H1 (cell line): ENCODE measurements around the gene EEF2K. TPM values are rescaled to one million over a fixed set of nuclear protein-coding genes. Genes with fewer than 3 reads are reported as not detected.
"Not testable (repeated sequence)": the region's sequence is repeated elsewhere in the genome, so short reads cannot be mapped to it uniquely, and the experiment has no call there.

ENCODE experiments used
- CTCF ChIA-PET: fragments of 300-600 bp; sonication (Branson Sonifier 250); formaldehyde crosslinking; loops from one replicate; lab custom pipeline; 2021; ENCODE audit not compliant: partially characterized antibody; lab: Charles Lee
- POLR2A ChIA-PET: fragments of 300-600 bp; sonication (Branson Sonifier 250); formaldehyde crosslinking; loops from one replicate; lab custom pipeline; 2021; ENCODE audit warnings: inconsistent platforms; ENCODE audit not compliant: partially characterized antibody; lab: Charles Lee
- DNase-seq, 2 experiments: peaks; one replicate each; pipeline versions ENCODE4 v3.0.0 to v3.0.0-alpha.2; 2010 to 2022; ENCODE audit warnings: low spot score in 2 of 2, low read depth in 1 of 2, mixed read lengths in 1 of 2
- FAIRE-seq: peaks from 2 replicates; lab custom pipeline; 2011; peaks lifted over from hg19 to GRCh38; lab: Jason Lieb, UNC
- H2AFZ ChIP-seq: 2 replicates; pipeline ENCODE4 v1.8.1; 2012; ENCODE audit warnings: low read length, inconsistent platforms
- H2AK5ac ChIP-seq: 2 replicates; pipeline ENCODE4 v1.6.1; 2013; ENCODE audit warnings: low read depth, low read length
- H2BK120ac ChIP-seq: replicated peaks from 2 replicates; pipeline ENCODE3; 2013; ENCODE audit warnings: low read depth, low read length, inconsistent platforms
- H2BK12ac ChIP-seq: 2 replicates; pipeline ENCODE4 v1.6.1; 2013; ENCODE audit warnings: low read depth, low read length
- H2BK15ac ChIP-seq: 2 replicates; pipeline ENCODE4 v1.6.1; 2013; ENCODE audit warnings: low read length
- H2BK20ac ChIP-seq: 2 replicates; pipeline ENCODE4 v1.6.1; 2013; ENCODE audit warnings: low read length
- H2BK5ac ChIP-seq: 2 replicates; pipeline ENCODE4 v1.6.1; 2013; ENCODE audit warnings: low read depth, low read length
- H3K14ac ChIP-seq: 2 replicates; pipeline ENCODE4 v1.6.1; 2013; ENCODE audit warnings: inconsistent platforms; ENCODE audit not compliant: insufficient read length
- H3K18ac ChIP-seq: 2 replicates; pipeline ENCODE4 v1.6.1; 2013; ENCODE audit warnings: low read length; ENCODE audit errors: extremely low read depth
- H3K23ac ChIP-seq: 2 replicates; pipeline ENCODE4 v1.6.1; 2013; ENCODE audit warnings: inconsistent platforms; ENCODE audit not compliant: insufficient read length
- H3K23me2 ChIP-seq: 2 replicates; pipeline ENCODE4 v1.6.1; 2013; ENCODE audit warnings: low read depth, low read length
- H3K27ac ChIP-seq: 2 replicates; pipeline ENCODE4 v1.6.1; 2011; ENCODE audit warnings: low read depth, low read length, inconsistent platforms
- H3K27me3 ChIP-seq, 4 experiments: replicated peaks in 1 of 4; 1 replicate in 1 of 4; 2 replicates in 3 of 4; pipeline versions ENCODE4 v1.6.1 to v1.8.1; 2011 to 2013; ENCODE audit warnings: low read length in 3 of 4, mild to moderate bottlenecking in 3 of 4, inconsistent platforms in 2 of 4, mixed read lengths in 2 of 4, moderate library complexity in 1 of 4; ENCODE audit not compliant: control insufficient read depth in 3 of 4, insufficient read depth in 3 of 4; ENCODE audit errors: extremely low read depth in 1 of 4
- H3K36me3 ChIP-seq, 4 experiments: 2 replicates each; pipeline versions ENCODE4 v1.6.1 to v1.8.1; 2011 to 2013; ENCODE audit warnings: mild to moderate bottlenecking in 4 of 4, low read length in 3 of 4, moderate library complexity in 2 of 4, control low read depth in 1 of 4, inconsistent platforms in 1 of 4; ENCODE audit not compliant: insufficient read depth in 4 of 4, control insufficient read depth in 2 of 4
- H3K4ac ChIP-seq: replicated peaks from 2 replicates; pipeline ENCODE3; 2013; ENCODE audit warnings: low read length, low read depth, mixed read lengths, inconsistent platforms; ENCODE audit not compliant: insufficient read length
- H3K4me1 ChIP-seq, 4 experiments: replicated peaks in 1 of 4; 1 replicate in 1 of 4; 2 replicates in 3 of 4; pipeline versions ENCODE4 v1.6.1 to v1.8.1; 2011 to 2013; ENCODE audit warnings: low read length in 3 of 4, inconsistent platforms in 2 of 4, mixed read lengths in 1 of 4; ENCODE audit not compliant: insufficient read depth in 4 of 4, control insufficient read depth in 3 of 4
- H3K4me2 ChIP-seq, 2 experiments: 2 replicates each; pipeline versions ENCODE4 v1.6.1 to v1.8.1; 2011 to 2013; ENCODE audit warnings: low read depth in 2 of 2, low read length in 2 of 2, control low read depth in 1 of 2, inconsistent platforms in 1 of 2, mild to moderate bottlenecking in 1 of 2; ENCODE audit not compliant: insufficient read depth in 1 of 2
- H3K4me3 ChIP-seq, 4 experiments: fragments of 200-600, 300-600 bp in 1 of 4; sonication (generic), shearing (Covaris generic), sonication (Bioruptor Twin) in 1 of 4; 2 replicates each; pipeline versions ENCODE4 v1.5.1 to v1.8.1; 2011 to 2016; ENCODE audit warnings: low read length in 4 of 4, low read depth in 3 of 4, control low read depth in 2 of 4, inconsistent platforms in 2 of 4, mild to moderate bottlenecking in 2 of 4, mixed read lengths in 1 of 4, moderate library complexity in 1 of 4; ENCODE audit not compliant: insufficient read depth in 2 of 4; ENCODE audit errors: extremely low read depth in 1 of 4
- H3K56ac ChIP-seq: replicated peaks from 2 replicates; pipeline ENCODE3; 2013; ENCODE audit warnings: low read depth, mild to moderate bottlenecking, mixed read lengths, low read length, inconsistent platforms; ENCODE audit not compliant: insufficient read length
- H3K79me1 ChIP-seq: 2 replicates; pipeline ENCODE4 v1.6.1; 2013; ENCODE audit warnings: low read depth, low read length, control low read depth
- H3K79me2 ChIP-seq, 2 experiments: 2 replicates each; pipeline versions ENCODE4 v1.6.1 to v1.8.1; 2012 to 2013; ENCODE audit warnings: low read length in 2 of 2, mild to moderate bottlenecking in 2 of 2, inconsistent platforms in 1 of 2; ENCODE audit not compliant: insufficient read depth in 2 of 2, control insufficient read depth in 1 of 2
- H3K9ac ChIP-seq, 4 experiments: replicated peaks in 1 of 4; 1 replicate in 1 of 4; 2 replicates in 3 of 4; pipeline versions ENCODE4 v1.6.1 to v1.8.1; 2011 to 2013; ENCODE audit warnings: low read depth in 3 of 4, low read length in 3 of 4, control low read depth in 2 of 4, mild to moderate bottlenecking in 2 of 4, moderate library complexity in 2 of 4, inconsistent platforms in 1 of 4; ENCODE audit errors: extremely low read depth in 1 of 4
- H3K9me3 ChIP-seq, 2 experiments: 2 replicates each; pipeline versions ENCODE4 v1.6.1 to v1.8.1; 2012 to 2013; ENCODE audit warnings: mild to moderate bottlenecking in 2 of 2, moderate library complexity in 2 of 2, control low read depth in 1 of 2, inconsistent platforms in 1 of 2, low read depth in 1 of 2, low read length in 1 of 2, mixed read lengths in 1 of 2; ENCODE audit not compliant: insufficient read depth in 2 of 2
- H4K20me1 ChIP-seq, 2 experiments: replicated peaks in 1 of 2; 2 replicates each; pipeline versions ENCODE3 to v1.8.1; 2011 to 2013; ENCODE audit warnings: inconsistent platforms in 2 of 2, low read length in 2 of 2, mild to moderate bottlenecking in 1 of 2; ENCODE audit not compliant: insufficient read depth in 2 of 2, control insufficient read depth in 1 of 2
- H4K5ac ChIP-seq: 2 replicates; pipeline ENCODE4 v1.6.1; 2013; ENCODE audit warnings: low read length, low read depth, mixed read lengths, inconsistent platforms; ENCODE audit not compliant: insufficient read length
- H4K8ac ChIP-seq: 2 replicates; pipeline ENCODE4 v1.8.0; 2013; ENCODE audit warnings: mild to moderate bottlenecking, moderate library complexity, low read length, inconsistent platforms; ENCODE audit not compliant: insufficient read depth; ENCODE audit errors: extremely low read depth
- H4K91ac ChIP-seq: replicated peaks from 2 replicates; pipeline ENCODE3; 2013; ENCODE audit warnings: low read length, mixed read lengths, inconsistent platforms; ENCODE audit not compliant: insufficient read length
- POU5F1 ChIP-seq: IDR thresholded peaks from 2 replicates; pipeline ENCODE4 v1.6.1; 2011; ENCODE audit warnings: low read depth, mild to moderate bottlenecking, low read length, moderate library complexity
- WGBS, 2 experiments: shearing (Covaris generic) in 1 of 2; methylation state at CpG; one replicate each; pipeline versions ENCODE4 v1.1.6 to v1.1.7; 2013 to 2015; ENCODE audit warnings: low lambda C conversion rate in 2 of 2, mixed read lengths in 2 of 2, inconsistent platforms in 1 of 2, low coverage in 1 of 2, missing lambda C conversion rate in 1 of 2; ENCODE audit not compliant: insufficient replicate concordance in 2 of 2, insufficient coverage in 1 of 2, insufficient read length in 1 of 2; ENCODE audit errors: extremely low coverage in 1 of 2, missing lambda C conversion rate in 1 of 2; 5-methylcytosine and 5-hydroxymethylcytosine counted together
- polyA plus RNA-seq, 7 experiments: library from polyadenylated mRNA; depleted of rRNA in 3 of 7; stranded (reverse) in 5 of 7; unstranded in 2 of 7; fragments of >200 nt in 5 of 7; fragments of 200-250 nt in 2 of 7; gene quantifications; 1 replicate in 5 of 7; 2 replicates in 1 of 7; 4 replicates in 1 of 7; pipeline versions ENCODE4 v1.2.1 to v1.2.3, GENCODE V29; 2011 to 2013; ENCODE audit warnings: missing spikeins in 2 of 7, mixed read lengths in 2 of 7
- total RNA-seq: library from RNA; stranded (reverse); fragmentation: NEBNext Ultra II Directional; extraction: Animal tissue kit (Norgen Biotek cat#: 25700); gene quantifications from 2 replicates; pipeline ENCODE4 v1.2.1, GENCODE V29; 2021

EEF2K gene
- total and polyA plus RNA-seq, 2 of the 8 experiments (the other 6 are each of a cell fraction or from before 2014, with no cell fraction given) = 14.9 to 30.2 TPM

GRCh38 chr16:22171953-22172352 is 34.1 kb upstream of the EEF2K start:
- Histone ChIP-seq H3K4me1 (no peaks in the 10 kb centered on the region), H3K4ac (no peak overlapping the region), H2AFZ (no peak overlapping the region), H3K27ac (no peak overlapping the region), H3K9me3 (no peaks in the 10 kb centered on the region), H4K8ac (no peak overlapping the region), H4K20me1 (no peaks in the 10 kb centered on the region), H3K4me2 (no peak overlapping the region), H3K14ac (no peak overlapping the region), H4K91ac (no peak overlapping the region), H3K23ac (no peak overlapping the region), H3K4me3 (no peak overlapping the region), H3K18ac (no peak overlapping the region), H3K79me1 (no peaks in the 10 kb centered on the region), H2AK5ac (no peak overlapping the region), H2BK15ac (no peak overlapping the region), H2BK5ac (no peak overlapping the region), H3K23me2 (no peaks in the 10 kb centered on the region), H3K36me3 (no peaks in the 10 kb centered on the region), H3K79me2 (no peaks in the 10 kb centered on the region), H2BK20ac (no peak overlapping the region), H2BK120ac (no peak overlapping the region), H2BK12ac (no peak overlapping the region), H3K27me3 (no peaks in the 10 kb centered on the region), H4K5ac (no peak overlapping the region), H3K9ac (no peak overlapping the region), H3K56ac (no peak overlapping the region)
- ChIA-PET POLR2A (interaction anchor here (1.5 kb wide), 1 partner anchor 15 kb away, joined by 4 read pairs; no protein-coding TSS in a partner anchor), CTCF (no interaction called here)
- TF ChIP-seq POU5F1 = no peak
- FAIRE-seq (no peak), DNase-seq (no peak)
- WGBS, 2 experiments = 93% methylated on average over 6 of the region's 6 CpGs; no CpG with 5 or more reads in 1 of the 2 experiments

- H3K4ac ChIP-seq, H2BK12ac ChIP-seq, H3K18ac ChIP-seq, H2BK20ac ChIP-seq, DNase-seq, H4K5ac ChIP-seq, H3K4me3 ChIP-seq, H3K9ac ChIP-seq, H3K79me2 ChIP-seq, H4K8ac ChIP-seq, H3K23me2 ChIP-seq, H3K56ac ChIP-seq, H3K36me3 ChIP-seq, H3K79me1 ChIP-seq, H2AK5ac ChIP-seq, H3K23ac ChIP-seq, H4K20me1 ChIP-seq, H2BK5ac ChIP-seq, H2AFZ ChIP-seq, H4K91ac ChIP-seq, H3K27me3 ChIP-seq, FAIRE-seq, H3K4me1 ChIP-seq, H3K27ac ChIP-seq, H3K4me2 ChIP-seq, H2BK120ac ChIP-seq, H3K14ac ChIP-seq, H3K9me3 ChIP-seq, H2BK15ac ChIP-seq: not testable (repeated sequence)
- WGBS, 2 experiments = 83% methylated on average over 1 of the region's 1 CpG; no CpG with 5 or more reads in 1 of the 2 experiments
- ChIA-PET POLR2A (interaction anchor here (1.5 kb wide), 1 partner anchor 14 kb away, joined by 4 read pairs; no protein-coding TSS in a partner anchor), CTCF (interaction anchor here (1.4 kb wide), 1 partner anchor 128 kb away, joined by 4 read pairs; no protein-coding TSS in a partner anchor)
These were observed 33.4 kb upstream of the EEF2K start for GRCh38 chr16:22172642-22173041.
